HCT116 (cell line): ENCODE results near the gene ZNF747. TPM values are rescaled to one million over a fixed set of nuclear protein-coding genes. Genes with fewer than 3 reads are reported as not detected.

Experiments used
- ATAC-seq: fragments of 200-7000 bp; cut with Tn5 transposase; 2 replicates; pipeline ENCODE4 v1.9.1; 2020; ENCODE audit warnings: mild to moderate bottlenecking, moderate library complexity
- BruUV-seq: library from RNA; stranded (reverse); fragments of 400-500 nt; replicated peaks from 2 replicates; lab custom pipeline; 2021; lab: Mats Ljungman, UMichigan
- CTCF ChIA-PET: fragments of 300-600 bp; sonication (Branson Sonifier 250); formaldehyde crosslinking; loops from one replicate; lab custom pipeline; 2021; ENCODE audit warnings: antibody characterized with exemption; lab: Charles Lee
- POLR2A ChIA-PET: fragments of 300-600, 350-600 bp; sonication (Branson Sonifier 250); formaldehyde crosslinking; loops from one replicate; lab custom pipeline; 2021; ENCODE audit warnings: antibody characterized with exemption; lab: Charles Lee
- RAD21 ChIA-PET, 2 experiments: fragments of 300-600 bp; sonication (Branson Sonifier 250); formaldehyde crosslinking; loops; one replicate each; lab custom pipeline; 2023; ENCODE audit warnings: low total read pairs in 2 of 2; ENCODE audit not compliant: uncharacterized antibody in 2 of 2, unreplicated experiment in 2 of 2, low non-redundant PET in 1 of 2; lab: Charles Lee
- DNase-seq: peaks from one replicate; pipeline ENCODE4 v3.0.0-alpha.2; 2010; ENCODE audit warnings: low read depth, low spot score
- H2AFZ ChIP-seq: fragments of 200-600 bp; shearing (Covaris generic), sonication (generic); 2 replicates; pipeline ENCODE4 v1.6.1; 2017; ENCODE audit warnings: low read depth, mixed run types, mixed read lengths, antibody characterized with exemption, low read length; ENCODE audit not compliant: poor library complexity, severe bottlenecking
- H3K27ac ChIP-seq: 2 replicates; pipeline ENCODE4 v1.5.1; 2012; ENCODE audit warnings: low read depth, low read length
- H3K27me3 ChIP-seq: fragments of 200-600 bp; sonication (generic); 2 replicates; pipeline ENCODE4 v1.6.1; 2016; ENCODE audit warnings: mixed run types, low read length, mixed read lengths; ENCODE audit not compliant: insufficient read depth
- H3K36me3 ChIP-seq, 2 experiments: fragments of 200-500 bp in 1 of 2; fragments of 200-600 bp in 1 of 2; sonication (Bioruptor generic) in 1 of 2; sonication (generic) in 1 of 2; 2 replicates each; pipeline versions ENCODE4 v1.5.1 to v1.6.1; 2014 to 2016; ENCODE audit warnings: low read length in 2 of 2, inconsistent platforms in 1 of 2, mixed read lengths in 1 of 2, mixed run types in 1 of 2; ENCODE audit not compliant: insufficient read depth in 2 of 2, control insufficient read depth in 1 of 2
- H3K4me1 ChIP-seq, 2 experiments: fragments of 200-600 bp in 1 of 2; sonication (generic) in 1 of 2; 2 replicates each; pipeline versions ENCODE4 v1.5.1 to v1.6.1; 2012 to 2017; ENCODE audit warnings: low read length in 2 of 2, inconsistent platforms in 1 of 2, mild to moderate bottlenecking in 1 of 2, mixed read lengths in 1 of 2, mixed run types in 1 of 2, moderate library complexity in 1 of 2; ENCODE audit not compliant: insufficient read depth in 2 of 2, control insufficient read depth in 1 of 2
- H3K4me2 ChIP-seq: fragments of 200-600 bp; sonication (generic); 2 replicates; pipeline ENCODE4 v1.6.1; 2017; ENCODE audit warnings: mixed run types, low read length, mixed read lengths
- H3K4me3 ChIP-seq, 2 experiments: fragments of 200-600 bp in 1 of 2; sonication (generic) in 1 of 2; replicated peaks in 1 of 2; 2 replicates each; pipeline ENCODE4 v1.5.1; 2011 to 2016; ENCODE audit warnings: low read length in 2 of 2, control low read depth in 1 of 2, low read depth in 1 of 2, mild to moderate bottlenecking in 1 of 2, mixed read lengths in 1 of 2, mixed run types in 1 of 2
- H3K79me2 ChIP-seq: fragments of 200-600 bp; sonication (generic); 2 replicates; pipeline ENCODE4 v1.6.1; 2017; ENCODE audit warnings: mild to moderate bottlenecking, mixed run types, low read length, moderate library complexity, mixed read lengths; ENCODE audit not compliant: insufficient read depth
- H3K9ac ChIP-seq: fragments of 200-600 bp; sonication (generic); 2 replicates; pipeline ENCODE4 v1.6.1; 2016; ENCODE audit warnings: low read length, mixed read lengths
- H3K9me2 ChIP-seq: fragments of 200-600 bp; sonication (generic), shearing (Covaris generic); 2 replicates; pipeline ENCODE4 v1.6.1; 2017; ENCODE audit warnings: mixed run types, mild to moderate bottlenecking, moderate library complexity; ENCODE audit not compliant: insufficient read depth
- H3K9me3 ChIP-seq, 2 experiments: fragments of 200-500 bp in 1 of 2; fragments of 200-600 bp in 1 of 2; sonication (Bioruptor generic) in 1 of 2; sonication (generic) in 1 of 2; 2 replicates each; pipeline ENCODE4 v1.6.1; 2014 to 2017; ENCODE audit warnings: low read length in 2 of 2, mixed read lengths in 2 of 2, inconsistent platforms in 1 of 2, low read depth in 1 of 2, mild to moderate bottlenecking in 1 of 2, mixed run types in 1 of 2, moderate library complexity in 1 of 2; ENCODE audit not compliant: control insufficient read depth in 1 of 2, insufficient read depth in 1 of 2
- H4K20me1 ChIP-seq: fragments of 200-600 bp; sonication (generic), shearing (Covaris generic); 2 replicates; pipeline ENCODE4 v1.6.1; 2017; ENCODE audit warnings: mixed run types, mild to moderate bottlenecking, moderate library complexity; ENCODE audit not compliant: insufficient read depth
- ELF1 ChIP-seq: IDR thresholded peaks from 2 replicates; pipeline ENCODE4 v1.6.1; 2012; ENCODE audit warnings: low read depth, borderline replicate concordance
- FOSL1 ChIP-seq: IDR thresholded peaks from 2 replicates; pipeline ENCODE4 v1.6.1; 2012; ENCODE audit warnings: low read depth
- POLR2A ChIP-seq: IDR thresholded peaks from 2 replicates; pipeline ENCODE4 v1.7.0; 2011; ENCODE audit warnings: borderline replicate concordance; ENCODE audit not compliant: insufficient read depth, insufficient read length; ENCODE audit errors: extremely low read depth
- RAD21 ChIP-seq: IDR thresholded peaks from 2 replicates; pipeline ENCODE4 v1.6.1; 2012; ENCODE audit warnings: low read depth, mild to moderate bottlenecking
- SRF ChIP-seq: IDR thresholded peaks from 2 replicates; pipeline ENCODE4 v1.6.1; 2012; ENCODE audit warnings: low read depth
- TCF7L2 ChIP-seq: IDR thresholded peaks from 2 replicates; pipeline ENCODE4 v1.7.0; 2011; ENCODE audit warnings: borderline replicate concordance, inconsistent platforms; ENCODE audit not compliant: insufficient read depth, insufficient read length; ENCODE audit errors: extremely low read depth
- ZFX ChIP-seq: fragments of 450-650 bp; IDR thresholded peaks from 2 replicates; pipeline ENCODE4 v1.6.1; 2017
- intact Hi-C: fragments of 100-400 bp; cut with micrococcal nuclease; formaldehyde crosslinking; loops from 2 replicates; pipeline ENCODE4 v1.10.0; 2022
- total RNA-seq: library from RNA; stranded (reverse); gene quantifications from one replicate; pipeline ENCODE4 v1.2.1, GENCODE V29; 2021; ENCODE audit not compliant: unreplicated experiment
- TF ChIP-seq, protein P1 (sequence below), 3 experiments: fragments of 200-600 bp in 1 of 3; sonication (generic) in 1 of 3; IDR thresholded peaks in 2 of 3; conservative IDR thresholded peaks in 1 of 3; 2 replicates each; pipeline ENCODE4 v1.5.1; 2012 to 2017; ENCODE audit warnings: low read depth in 2 of 3, low read length in 2 of 3, antibody characterized with exemption in 1 of 3, borderline replicate concordance in 1 of 3, control low read depth in 1 of 3, mild to moderate bottlenecking in 1 of 3, mixed read lengths in 1 of 3, mixed run types in 1 of 3, moderate library complexity in 1 of 3; ENCODE audit not compliant: insufficient read depth in 1 of 3

The ZNF747 gene
- total RNA-seq, 1 experiment from 2014 or later = 2.1 TPM

- no TSS peak for BruUV-seq
- POLR2A ChIA-PET = interaction anchor here (1.1 kb wide), 1 partner anchor 322 kb away, joined by 3 read pairs; no protein-coding TSS in a partner anchor
- DNase-seq (no peak), ATAC-seq (peak; percentile 55)
- H3K9me2 ChIP-seq = no peaks in the 10 kb centered on the region
- TF ChIP-seq POLR2A (no peak), FOSL1 (0 out of 2 replicates have a peak, but pooled peaks have one; percentile 25)
- CTCF ChIA-PET = no interaction called here
- H3K9me3 ChIP-seq = no peaks in the 10 kb centered on the region
- no peak overlapping the region for H3K27ac ChIP-seq
- no peaks in the 10 kb centered on the region for H4K20me1 ChIP-seq
- no peaks in the 10 kb centered on the region for H3K27me3 ChIP-seq
- H3K9ac ChIP-seq = no peak overlapping the region
- H3K4me3 ChIP-seq = no peak overlapping the region
- RAD21 ChIA-PET = no interaction called here
- H3K4me1 ChIP-seq = peaks cover 7 to 9% of the 10 kb centered on the region in 2 experiments
- intact Hi-C loops = no loop called here
- no peak overlapping the region for H2AFZ ChIP-seq
- no peaks in the 10 kb centered on the region for H3K36me3 ChIP-seq
- peak overlapping the region; percentile 30; the same call in 1 of the 2 replicates for H3K4me2 ChIP-seq
- no peaks in the 10 kb centered on the region for H3K79me2 ChIP-seq
Observed at GRCh38 chr16:30491744-30492308, 42.8 kb downstream of the ZNF747 start.

GRCh38 chr16:30491229-30491628 lies 43.4 kb downstream of the ZNF747 start:
- Histone ChIP-seq H3K79me2 (no peaks in the 10 kb centered on the region), H3K36me3 (no peaks in the 10 kb centered on the region), H3K9me2 (no peaks in the 10 kb centered on the region), H3K9ac (no peak overlapping the region), H3K27ac (no peak overlapping the region), H4K20me1 (no peaks in the 10 kb centered on the region), H3K4me3 (no peak overlapping the region), H3K9me3 (no peaks in the 10 kb centered on the region), H3K27me3 (no peaks in the 10 kb centered on the region), H2AFZ (no peak overlapping the region), H3K4me2 (no peak overlapping the region), H3K4me1 (peaks cover 7% of the 10 kb centered on the region in 2 experiments)
- TF ChIP-seq, protein P1, sequence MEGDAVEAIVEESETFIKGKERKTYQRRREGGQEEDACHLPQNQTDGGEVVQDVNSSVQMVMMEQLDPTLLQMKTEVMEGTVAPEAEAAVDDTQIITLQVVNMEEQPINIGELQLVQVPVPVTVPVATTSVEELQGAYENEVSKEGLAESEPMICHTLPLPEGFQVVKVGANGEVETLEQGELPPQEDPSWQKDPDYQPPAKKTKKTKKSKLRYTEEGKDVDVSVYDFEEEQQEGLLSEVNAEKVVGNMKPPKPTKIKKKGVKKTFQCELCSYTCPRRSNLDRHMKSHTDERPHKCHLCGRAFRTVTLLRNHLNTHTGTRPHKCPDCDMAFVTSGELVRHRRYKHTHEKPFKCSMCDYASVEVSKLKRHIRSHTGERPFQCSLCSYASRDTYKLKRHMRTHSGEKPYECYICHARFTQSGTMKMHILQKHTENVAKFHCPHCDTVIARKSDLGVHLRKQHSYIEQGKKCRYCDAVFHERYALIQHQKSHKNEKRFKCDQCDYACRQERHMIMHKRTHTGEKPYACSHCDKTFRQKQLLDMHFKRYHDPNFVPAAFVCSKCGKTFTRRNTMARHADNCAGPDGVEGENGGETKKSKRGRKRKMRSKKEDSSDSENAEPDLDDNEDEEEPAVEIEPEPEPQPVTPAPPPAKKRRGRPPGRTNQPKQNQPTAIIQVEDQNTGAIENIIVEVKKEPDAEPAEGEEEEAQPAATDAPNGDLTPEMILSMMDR (IDR thresholded peaks at IDR 0.05 in 2 of 3, conservative IDR thresholded peaks at IDR 0.05 in 1 of 3; ENCODE audit: borderline replicate concordance in 1 of 3, insufficient read depth in 1 of 3, low read depth in 2 of 3, low read length in 2 of 3) = no peak
- TF ChIP-seq TCF7L2 (no peak), SRF (no peak), RAD21 (no peak), ELF1 (no peak), ZFX (no peak)
- ChIA-PET POLR2A (interaction anchor here (1.1 kb wide), 1 partner anchor 323 kb away, joined by 3 read pairs; no protein-coding TSS in a partner anchor), RAD21 (no interaction called here), CTCF (no interaction called here)
- ATAC-seq (no peak), DNase-seq (no peak)
- intact Hi-C loops = no loop called here
- no TSS peak for BruUV-seq
